H9 (cell line): ENCODE results near the gene ZNF547. TPM values are rescaled to one million over a fixed set of nuclear protein-coding genes. Genes with fewer than 3 reads are reported as not detected.

ENCODE experiments used
- DNase-seq: peaks from one replicate; pipeline ENCODE4 v3.0.0-alpha.2; 2017
- H2AFZ ChIP-seq: one replicate; pipeline ENCODE4 v1.6.1; 2013; ENCODE audit warnings: mild to moderate bottlenecking, low read length, control low read depth, moderate library complexity
- H2AK5ac ChIP-seq: 2 replicates; pipeline ENCODE4 v1.6.1; 2013; ENCODE audit warnings: low read length, control low read depth, mixed read lengths; ENCODE audit not compliant: insufficient read length
- H2BK120ac ChIP-seq: one replicate; pipeline ENCODE4 v1.6.1; 2013; ENCODE audit warnings: low read depth, mild to moderate bottlenecking, low read length, control low read depth, inconsistent platforms; ENCODE audit not compliant: poor library complexity, severe bottlenecking
- H2BK12ac ChIP-seq: 2 replicates; pipeline ENCODE4 v1.6.1; 2013; ENCODE audit warnings: low read length, control low read depth, mixed read lengths, low read depth; ENCODE audit not compliant: insufficient read length
- H2BK15ac ChIP-seq: 2 replicates; pipeline ENCODE4 v1.6.1; 2013; ENCODE audit warnings: low read depth, low read length, control low read depth
- H2BK20ac ChIP-seq: one replicate; pipeline ENCODE4 v1.6.1; 2013; ENCODE audit warnings: low read depth, mild to moderate bottlenecking, low read length, control low read depth, inconsistent platforms; ENCODE audit not compliant: poor library complexity, severe bottlenecking
- H2BK5ac ChIP-seq: 2 replicates; pipeline ENCODE4 v1.6.1; 2013; ENCODE audit warnings: low read length, control low read depth, mixed read lengths; ENCODE audit not compliant: insufficient read length
- H3K14ac ChIP-seq: 2 replicates; pipeline ENCODE4 v1.6.1; 2013; ENCODE audit warnings: low read length, control low read depth; ENCODE audit not compliant: insufficient read depth
- H3K18ac ChIP-seq: 2 replicates; pipeline ENCODE4 v1.6.1; 2013; ENCODE audit warnings: low read depth, mild to moderate bottlenecking, mixed read lengths, low read length, control low read depth; ENCODE audit not compliant: insufficient read length
- H3K23ac ChIP-seq: 2 replicates; pipeline ENCODE4 v1.6.1; 2013; ENCODE audit warnings: low read length, control low read depth, mixed read lengths, low read depth; ENCODE audit not compliant: insufficient read length
- H3K23me2 ChIP-seq: 2 replicates; pipeline ENCODE4 v1.6.1; 2013; ENCODE audit warnings: low read depth, mild to moderate bottlenecking, mixed read lengths, low read length, control low read depth; ENCODE audit not compliant: insufficient read length, poor library complexity, severe bottlenecking
- H3K27ac ChIP-seq: 2 replicates; pipeline ENCODE4 v1.5.1; 2013; ENCODE audit warnings: low read length, control low read depth, mixed read lengths, low read depth; ENCODE audit not compliant: insufficient read length
- H3K27me3 ChIP-seq: 2 replicates; pipeline ENCODE4 v1.6.1; 2013; ENCODE audit warnings: low read length, control low read depth, inconsistent platforms; ENCODE audit not compliant: insufficient read depth
- H3K4ac ChIP-seq: 2 replicates; pipeline ENCODE4 v1.6.1; 2013; ENCODE audit warnings: low read depth, mild to moderate bottlenecking, control low read depth, inconsistent platforms, low read length, moderate library complexity
- H3K4me1 ChIP-seq: 2 replicates; pipeline ENCODE4 v1.6.1; 2013; ENCODE audit warnings: low read length, control low read depth, inconsistent platforms; ENCODE audit not compliant: insufficient read depth
- H3K4me2 ChIP-seq: 2 replicates; pipeline ENCODE4 v1.6.1; 2013; ENCODE audit warnings: low read length, control low read depth, mixed read lengths; ENCODE audit not compliant: insufficient read length, insufficient read depth
- H3K56ac ChIP-seq: 2 replicates; pipeline ENCODE4 v1.6.1; 2013; ENCODE audit warnings: low read depth, mild to moderate bottlenecking, mixed read lengths, low read length, control low read depth; ENCODE audit not compliant: insufficient read length
- H3K79me1 ChIP-seq: 2 replicates; pipeline ENCODE4 v1.6.1; 2013; ENCODE audit warnings: low read depth, mild to moderate bottlenecking, moderate library complexity, low read length, control low read depth, inconsistent platforms; ENCODE audit not compliant: insufficient read depth, poor library complexity, severe bottlenecking
- H3K79me2 ChIP-seq: 2 replicates; pipeline ENCODE4 v1.6.1; 2013; ENCODE audit warnings: low read length, control low read depth, inconsistent platforms; ENCODE audit not compliant: insufficient read depth
- H3K9ac ChIP-seq: 2 replicates; pipeline ENCODE4 v1.6.1; 2013; ENCODE audit warnings: low read length, control low read depth, mixed read lengths; ENCODE audit not compliant: insufficient read length; ENCODE audit errors: extremely low read depth
- H3K9me3 ChIP-seq: one replicate; pipeline ENCODE4 v1.6.1; 2013; ENCODE audit warnings: low read depth, low read length, inconsistent platforms; ENCODE audit not compliant: control insufficient read depth
- H3T11ph ChIP-seq: one replicate; pipeline ENCODE4 v1.6.1; 2013; ENCODE audit warnings: mild to moderate bottlenecking, low read length, control low read depth, inconsistent platforms
- H4K20me1 ChIP-seq: one replicate; pipeline ENCODE4 v1.6.1; 2013; ENCODE audit not compliant: control insufficient read depth, insufficient read length, insufficient read depth
- H4K5ac ChIP-seq: 2 replicates; pipeline ENCODE4 v1.6.1; 2013; ENCODE audit warnings: low read depth, mild to moderate bottlenecking, mixed read lengths, low read length, control low read depth; ENCODE audit not compliant: insufficient read length
- H4K8ac ChIP-seq: replicated peaks from 2 replicates; pipeline ENCODE4 v1.6.1; 2013; ENCODE audit warnings: low read length, control low read depth, mixed read lengths, low read depth; ENCODE audit not compliant: insufficient read length
- H4K91ac ChIP-seq: 2 replicates; pipeline ENCODE4 v1.6.1; 2013; ENCODE audit warnings: low read depth, mild to moderate bottlenecking, moderate library complexity, mixed read lengths, low read length, control low read depth; ENCODE audit not compliant: insufficient read length
- H3K27ac Mint-ChIP-seq, 3 experiments: 2 replicates in 2 of 3; 3 replicates in 1 of 3; pipeline ENCODE4 v1.8.0; 2020 to 2021; ENCODE audit warnings: mixed read lengths in 3 of 3, mild to moderate bottlenecking in 1 of 3, moderate library complexity in 1 of 3
- H3K27me3 Mint-ChIP-seq: 2 replicates; pipeline ENCODE4 v1.8.0; 2021; ENCODE audit warnings: low read depth, mild to moderate bottlenecking, moderate library complexity, mixed read lengths
- H3K36me3 Mint-ChIP-seq, 3 experiments: 2 replicates in 2 of 3; 3 replicates in 1 of 3; pipeline ENCODE4 v1.8.0; 2020 to 2021; ENCODE audit warnings: low read depth in 3 of 3, mixed read lengths in 3 of 3; ENCODE audit not compliant: insufficient read depth in 1 of 3
- H3K4me1 Mint-ChIP-seq, 2 experiments: 2 replicates each; pipeline ENCODE4 v1.8.0; 2020; ENCODE audit warnings: mixed read lengths in 2 of 2
- H3K4me3 Mint-ChIP-seq, 2 experiments: 2 replicates in 1 of 2; 3 replicates in 1 of 2; pipeline ENCODE4 v1.8.0; 2020 to 2021; ENCODE audit warnings: mild to moderate bottlenecking in 2 of 2, mixed read lengths in 2 of 2, moderate library complexity in 1 of 2
- H3K9me3 Mint-ChIP-seq, 2 experiments: 2 replicates in 1 of 2; 3 replicates in 1 of 2; pipeline ENCODE4 v1.8.0; 2020; ENCODE audit warnings: mild to moderate bottlenecking in 2 of 2, mixed read lengths in 2 of 2, moderate library complexity in 1 of 2
- WGBS: extraction: QIAGEN DNeasy Blood & Tissue Kit; methylation state at CpG from one replicate; pipeline ENCODE4 v1.1.7; 2013; ENCODE audit warnings: missing lambda C conversion rate, low lambda C conversion rate, mixed read lengths; ENCODE audit not compliant: insufficient read length; ENCODE audit errors: extremely low coverage; 5-methylcytosine and 5-hydroxymethylcytosine counted together
- total RNA-seq: library from RNA; stranded (reverse); gene quantifications from 2 replicates; pipeline ENCODE4 v1.2.1, GENCODE V29; 2021
- TF ChIP-seq, protein P1 (sequence below): fragments of 200-600 bp; sonication (generic); conservative IDR thresholded peaks from 3 replicates; pipeline ENCODE4 v1.8.0; 2021; ENCODE audit warnings: antibody characterized with exemption, mild to moderate bottlenecking

The ZNF547 gene
- total RNA-seq, 1 experiment from 2014 or later: 3.8 TPM

DNA sequence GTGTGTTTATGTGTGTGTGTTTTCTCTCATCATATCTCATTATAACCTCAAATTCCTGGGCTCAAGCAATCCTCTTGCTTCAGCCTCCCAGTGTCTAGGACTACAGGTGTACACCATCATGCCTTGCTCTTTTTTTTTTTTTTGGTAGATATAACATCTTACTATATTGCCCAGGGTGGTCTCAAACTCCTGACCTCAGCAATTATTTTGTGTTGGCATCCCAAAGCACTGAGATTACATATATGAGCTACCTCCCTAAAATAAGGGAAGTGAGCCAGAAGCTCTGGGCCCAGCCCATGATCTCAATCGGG, 43.5 kb upstream of the ZNF547 start:
- Histone ChIP-seq H3T11ph (no peak overlapping the region), H3K4me1 (no peaks in the 10 kb centered on the region), H4K8ac (no peak overlapping the region), H3K23me2 (no peaks in the 10 kb centered on the region), H2BK20ac (no peak overlapping the region), H4K20me1 (no peaks in the 10 kb centered on the region), H3K79me2 (peaks cover 2% of the 10 kb centered on the region; the same call in 1 of the 2 replicates), H3K56ac (no peak overlapping the region), H3K9ac (peak overlapping the region; percentile 63), H2BK5ac (no peak overlapping the region), H3K27me3 (no peaks in the 10 kb centered on the region), H2BK15ac (no peak overlapping the region), H3K18ac (no peak overlapping the region), H3K4ac (no peak overlapping the region), H4K5ac (no peak overlapping the region), H2BK120ac (no peak overlapping the region), H3K9me3 (no peaks in the 10 kb centered on the region), H2BK12ac (no peak overlapping the region), H3K4me2 (peak overlapping the region; percentile 56), H3K14ac (no peak overlapping the region), H3K27ac (no peak overlapping the region), H2AFZ (no peak overlapping the region), H3K23ac (no peak overlapping the region), H2AK5ac (no peak overlapping the region), H3K79me1 (no peaks in the 10 kb centered on the region), H4K91ac (no peak overlapping the region)
- H3K36me3 Mint-ChIP-seq: peaks cover under 1 to 13% (median 10%) of the 10 kb centered on the region in 3 experiments
- no CpG with 5 or more reads among the region's 1 CpG for WGBS
- H3K4me1 Mint-ChIP-seq: peaks cover 23 to 31% of the 10 kb centered on the region in 2 experiments
- peak overlapping the region; percentile 84 to 99 (median 94) for H3K27ac Mint-ChIP-seq
- no peaks in the 10 kb centered on the region for H3K9me3 Mint-ChIP-seq
- TF ChIP-seq, protein P1, sequence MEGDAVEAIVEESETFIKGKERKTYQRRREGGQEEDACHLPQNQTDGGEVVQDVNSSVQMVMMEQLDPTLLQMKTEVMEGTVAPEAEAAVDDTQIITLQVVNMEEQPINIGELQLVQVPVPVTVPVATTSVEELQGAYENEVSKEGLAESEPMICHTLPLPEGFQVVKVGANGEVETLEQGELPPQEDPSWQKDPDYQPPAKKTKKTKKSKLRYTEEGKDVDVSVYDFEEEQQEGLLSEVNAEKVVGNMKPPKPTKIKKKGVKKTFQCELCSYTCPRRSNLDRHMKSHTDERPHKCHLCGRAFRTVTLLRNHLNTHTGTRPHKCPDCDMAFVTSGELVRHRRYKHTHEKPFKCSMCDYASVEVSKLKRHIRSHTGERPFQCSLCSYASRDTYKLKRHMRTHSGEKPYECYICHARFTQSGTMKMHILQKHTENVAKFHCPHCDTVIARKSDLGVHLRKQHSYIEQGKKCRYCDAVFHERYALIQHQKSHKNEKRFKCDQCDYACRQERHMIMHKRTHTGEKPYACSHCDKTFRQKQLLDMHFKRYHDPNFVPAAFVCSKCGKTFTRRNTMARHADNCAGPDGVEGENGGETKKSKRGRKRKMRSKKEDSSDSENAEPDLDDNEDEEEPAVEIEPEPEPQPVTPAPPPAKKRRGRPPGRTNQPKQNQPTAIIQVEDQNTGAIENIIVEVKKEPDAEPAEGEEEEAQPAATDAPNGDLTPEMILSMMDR: no peak
- no peak for DNase-seq
- peak overlapping the region; percentile 80 to 90 for H3K4me3 Mint-ChIP-seq
- peaks cover 19% of the 10 kb centered on the region for H3K27me3 Mint-ChIP-seq
